ENCODE data around the gene BLOC1S5. TPM values are rescaled to one million over a fixed set of nuclear protein-coding genes. Genes with fewer than 3 reads are reported as not detected.
A peak's percentile ranks its signal among the peaks of the same experiment; 100 is the strongest.

The BLOC1S5 gene
- total and polyA plus RNA-seq, 9 of the 15 experiments (the other 6 are each of a cell fraction or from before 2014, with no cell fraction given) = 8.5 to 41.0 (median 27.7) TPM

DNA sequence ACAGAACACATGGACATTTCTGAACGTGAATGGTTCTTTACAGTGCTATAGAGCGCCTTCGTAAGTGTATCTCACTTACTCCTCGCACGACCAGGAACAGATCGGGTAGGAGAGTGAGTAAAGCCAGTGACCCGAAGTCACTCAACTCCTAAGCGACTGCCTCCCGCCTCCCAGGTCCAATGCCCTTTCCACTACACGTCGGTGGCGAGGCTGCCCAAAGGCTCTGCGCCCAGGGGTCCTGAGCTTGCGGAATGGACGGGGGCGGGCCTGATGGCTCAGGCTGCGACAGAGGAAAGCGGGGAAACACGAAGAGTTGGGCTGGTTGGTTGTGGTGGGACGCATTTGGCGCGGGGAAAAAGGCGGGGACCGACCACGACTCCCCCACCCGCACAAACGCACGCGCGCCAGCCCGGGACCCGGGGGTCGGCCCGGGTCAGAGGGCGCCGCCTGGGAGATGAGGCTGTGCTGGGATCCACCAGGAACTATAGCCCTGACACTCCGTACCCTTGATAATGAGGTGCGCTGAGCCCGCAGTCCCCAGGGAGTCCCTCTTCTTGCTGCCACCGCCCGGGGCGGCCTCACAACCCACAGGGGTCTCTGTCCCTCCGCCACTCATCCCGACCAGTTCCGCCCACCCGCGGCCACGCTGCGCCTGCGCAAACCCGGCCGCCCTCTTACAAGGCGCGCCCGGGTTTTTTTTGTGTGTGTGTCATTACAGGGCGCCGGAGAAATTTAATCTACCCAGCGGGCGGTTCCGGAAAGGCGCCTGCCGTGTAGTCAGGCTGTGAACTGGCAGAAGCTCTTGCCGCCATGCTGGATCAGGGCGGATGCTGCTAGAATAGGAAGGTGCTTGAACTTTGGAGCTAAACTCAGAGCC, at the start of gene BLOC1S5 (continued):
- TF ChIP-seq, protein P1, sequence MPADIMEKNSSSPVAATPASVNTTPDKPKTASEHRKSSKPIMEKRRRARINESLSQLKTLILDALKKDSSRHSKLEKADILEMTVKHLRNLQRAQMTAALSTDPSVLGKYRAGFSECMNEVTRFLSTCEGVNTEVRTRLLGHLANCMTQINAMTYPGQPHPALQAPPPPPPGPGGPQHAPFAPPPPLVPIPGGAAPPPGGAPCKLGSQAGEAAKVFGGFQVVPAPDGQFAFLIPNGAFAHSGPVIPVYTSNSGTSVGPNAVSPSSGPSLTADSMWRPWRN (IDR thresholded peaks at IDR 0.05; ENCODE audit: low read depth) = 0 out of 2 replicates have a peak, but pooled peaks have one; percentile 41
- TF ChIP-seq MYC (IDR thresholded peaks at IDR 0.05; ENCODE audit: low read depth, low read length) (peak; percentile 73; the same call in 1 of the 2 replicates), MYC (CRISPR knock-in tag; IDR thresholded peaks at IDR 0.05; ENCODE audit: borderline replicate concordance, low read depth) (no peak), DNMT1 (IDR thresholded peaks at IDR 0.05) (no peak), NFRKB (IDR thresholded peaks at IDR 0.05; ENCODE audit: low read depth) (peak; percentile 98), RBFOX2 (IDR thresholded peaks at IDR 0.05; ENCODE audit: low read depth, low read length) (peak; percentile 96), NFE2 (IDR thresholded peaks at IDR 0.05; ENCODE audit: low read depth) (no peak; the same call in 1 of the 2 replicates), KAT7 (CRISPR knock-in tag; IDR thresholded peaks at IDR 0.05; ENCODE audit: borderline replicate concordance) (peak; percentile 66; the same call in 1 of the 2 replicates), GABPB1 (CRISPR knock-in tag; IDR thresholded peaks at IDR 0.05) (peak; percentile 86), HNRNPK (IDR thresholded peaks at IDR 0.05; ENCODE audit: low read depth, low read length, poor library complexity, severe bottlenecking) (no peak), ZNF445 (CRISPR knock-in tag; IDR thresholded peaks at IDR 0.05; ENCODE audit: low read depth) (no peak), MCM2 (IDR thresholded peaks at IDR 0.05; ENCODE audit: low read depth) (no peak), GTF2E2 (tag; IDR thresholded peaks at IDR 0.05) (peak; percentile 56; the same call in 1 of the 2 replicates), HNRNPLL (IDR thresholded peaks at IDR 0.05; ENCODE audit: low read depth, low read length, poor library complexity, severe bottlenecking) (peak; percentile 85), ZNF583 (CRISPR knock-in tag; IDR thresholded peaks at IDR 0.05) (0 out of 2 replicates have a peak, but pooled peaks have one; percentile 52), EHMT2 (IDR thresholded peaks at IDR 0.05) (peak; percentile 80; the same call in 1 of the 2 replicates), FIP1L1 (IDR thresholded peaks at IDR 0.05; ENCODE audit: low read depth, low read length, poor library complexity, severe bottlenecking) (peak; percentile 90), FOXA1 (IDR thresholded peaks at IDR 0.05; ENCODE audit: borderline replicate concordance) (no peak), SMAD1 (IDR thresholded peaks at IDR 0.05; ENCODE audit: low read depth, low read length, partially characterized antibody) (peak; percentile 60), NR4A1 (CRISPR knock-in tag; IDR thresholded peaks at IDR 0.05) (no peak), NR4A1 (tag; IDR thresholded peaks at IDR 0.05) (no peak)
- TF ChIP-seq, protein P2, sequence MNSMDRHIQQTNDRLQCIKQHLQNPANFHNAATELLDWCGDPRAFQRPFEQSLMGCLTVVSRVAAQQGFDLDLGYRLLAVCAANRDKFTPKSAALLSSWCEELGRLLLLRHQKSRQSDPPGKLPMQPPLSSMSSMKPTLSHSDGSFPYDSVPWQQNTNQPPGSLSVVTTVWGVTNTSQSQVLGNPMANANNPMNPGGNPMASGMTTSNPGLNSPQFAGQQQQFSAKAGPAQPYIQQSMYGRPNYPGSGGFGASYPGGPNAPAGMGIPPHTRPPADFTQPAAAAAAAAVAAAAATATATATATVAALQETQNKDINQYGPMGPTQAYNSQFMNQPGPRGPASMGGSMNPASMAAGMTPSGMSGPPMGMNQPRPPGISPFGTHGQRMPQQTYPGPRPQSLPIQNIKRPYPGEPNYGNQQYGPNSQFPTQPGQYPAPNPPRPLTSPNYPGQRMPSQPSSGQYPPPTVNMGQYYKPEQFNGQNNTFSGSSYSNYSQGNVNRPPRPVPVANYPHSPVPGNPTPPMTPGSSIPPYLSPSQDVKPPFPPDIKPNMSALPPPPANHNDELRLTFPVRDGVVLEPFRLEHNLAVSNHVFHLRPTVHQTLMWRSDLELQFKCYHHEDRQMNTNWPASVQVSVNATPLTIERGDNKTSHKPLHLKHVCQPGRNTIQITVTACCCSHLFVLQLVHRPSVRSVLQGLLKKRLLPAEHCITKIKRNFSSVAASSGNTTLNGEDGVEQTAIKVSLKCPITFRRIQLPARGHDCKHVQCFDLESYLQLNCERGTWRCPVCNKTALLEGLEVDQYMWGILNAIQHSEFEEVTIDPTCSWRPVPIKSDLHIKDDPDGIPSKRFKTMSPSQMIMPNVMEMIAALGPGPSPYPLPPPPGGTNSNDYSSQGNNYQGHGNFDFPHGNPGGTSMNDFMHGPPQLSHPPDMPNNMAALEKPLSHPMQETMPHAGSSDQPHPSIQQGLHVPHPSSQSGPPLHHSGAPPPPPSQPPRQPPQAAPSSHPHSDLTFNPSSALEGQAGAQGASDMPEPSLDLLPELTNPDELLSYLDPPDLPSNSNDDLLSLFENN (IDR thresholded peaks at IDR 0.05; ENCODE audit: low read depth in 2 of 2, low read length in 2 of 2) = 0 out of 4 replicates have a peak, but pooled peaks of 1 of the 2 experiments have one; percentile 15
- TF ChIP-seq, protein P3, sequence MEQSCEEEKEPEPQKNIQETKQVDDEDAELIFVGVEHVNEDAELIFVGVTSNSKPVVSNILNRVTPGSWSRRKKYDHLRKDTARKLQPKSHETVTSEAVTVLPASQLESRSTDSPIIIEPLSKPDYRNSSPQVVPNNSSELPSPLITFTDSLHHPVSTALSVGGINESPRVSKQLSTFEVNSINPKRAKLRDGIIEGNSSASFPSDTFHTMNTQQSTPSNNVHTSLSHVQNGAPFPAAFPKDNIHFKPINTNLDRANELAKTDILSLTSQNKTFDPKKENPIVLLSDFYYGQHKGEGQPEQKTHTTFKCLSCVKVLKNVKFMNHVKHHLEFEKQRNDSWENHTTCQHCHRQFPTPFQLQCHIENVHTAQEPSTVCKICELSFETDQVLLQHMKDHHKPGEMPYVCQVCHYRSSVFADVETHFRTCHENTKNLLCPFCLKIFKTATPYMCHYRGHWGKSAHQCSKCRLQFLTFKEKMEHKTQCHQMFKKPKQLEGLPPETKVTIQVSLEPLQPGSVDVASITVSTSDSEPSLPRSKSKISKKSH (CRISPR knock-in tag; IDR thresholded peaks at IDR 0.05) = no peak
